Measurements from ENCODE around the gene MPIG6B.

- TF ChIP-seq CTCF (IDR thresholded peaks at IDR 0.05) (no peak), POLR2A (IDR thresholded peaks at IDR 0.05) (no peak)
Observed at GRCh38 chr6:31692886-31693285, 30.3 kb upstream of the MPIG6B start.

All from tibial nerve (tissue), 3 donors.